Smooth muscle cell (in vitro differentiated cells): ENCODE results near the gene THSD7B. TPM values are rescaled to one million over a fixed set of nuclear protein-coding genes. Genes with fewer than 3 reads are reported as not detected.

ENCODE experiments used
- DNase-seq: peaks from one replicate; lab custom pipeline; 2025; ENCODE audit not compliant: unreplicated experiment; lab: John Stamatoyannopoulos, UW
- H2AFZ ChIP-seq: fragments of 200-600 bp; sonication (generic); 2 replicates; pipeline ENCODE4 v1.6.0; 2016; ENCODE audit warnings: antibody characterized with exemption, low read depth, mild to moderate bottlenecking
- H3F3A ChIP-seq: fragments of 200-600 bp; sonication (generic); 2 replicates; pipeline ENCODE4 v1.6.0; 2017; ENCODE audit warnings: antibody characterized with exemption, low read depth
- H3K27ac ChIP-seq: fragments of 200-600 bp; sonication (generic); 2 replicates; pipeline ENCODE4 v1.5.1; 2016; ENCODE audit warnings: low read depth, mild to moderate bottlenecking
- H3K27me3 ChIP-seq: fragments of 200-600 bp; sonication (generic); 2 replicates; pipeline ENCODE4 v1.6.1; 2016; ENCODE audit warnings: low read depth, mild to moderate bottlenecking
- H3K36me3 ChIP-seq: fragments of 200-600 bp; sonication (generic); 2 replicates; pipeline ENCODE4 v1.5.1; 2016; ENCODE audit warnings: low read depth
- H3K4me1 ChIP-seq: fragments of 200-600 bp; sonication (generic); 2 replicates; pipeline ENCODE4 v1.5.1; 2016; ENCODE audit warnings: low read depth
- H3K4me2 ChIP-seq: fragments of 200-600 bp; sonication (generic); 2 replicates; pipeline ENCODE4 v1.6.0; 2016; ENCODE audit warnings: mild to moderate bottlenecking
- H3K4me3 ChIP-seq: fragments of 200-600 bp; sonication (generic); 2 replicates; pipeline ENCODE4 v1.5.1; 2016; ENCODE audit warnings: mild to moderate bottlenecking
- H3K79me2 ChIP-seq: fragments of 200-600 bp; sonication (generic); 2 replicates; pipeline ENCODE4 v1.6.0; 2016; ENCODE audit warnings: low read depth, mild to moderate bottlenecking
- H3K9ac ChIP-seq: fragments of 200-600 bp; sonication (generic); 2 replicates; pipeline ENCODE4 v1.6.0; 2016; ENCODE audit warnings: low read depth
- H3K9me3 ChIP-seq: fragments of 200-600 bp; sonication (generic); replicated peaks from 2 replicates; pipeline ENCODE4 v1.5.1; 2016; ENCODE audit warnings: low read depth
- H4K20me1 ChIP-seq: fragments of 200-600 bp; sonication (generic); 2 replicates; pipeline ENCODE4 v1.6.0; 2016; ENCODE audit warnings: low read depth
- WGBS: methylation state at CpG from one replicate; pipeline ENCODE4 v1.1.7; 2016; ENCODE audit warnings: low lambda C conversion rate; 5-methylcytosine and 5-hydroxymethylcytosine counted together
- polyA plus RNA-seq: library from polyadenylated mRNA; unstranded; fragments of >200 nt; fragmentation: Nextera tagmentation; extraction: Ambion mirVana; gene quantifications from 2 replicates; pipeline ENCODE4 v1.2.1, GENCODE V29; 2016
- total RNA-seq: library from RNA; depleted of rRNA; stranded (reverse); fragments of >200 nt; gene quantifications from 2 replicates; pipeline ENCODE4 v1.2.3, GENCODE V29; 2014
- TF ChIP-seq, protein P1 (sequence below): fragments of 200-600 bp; sonication (generic); IDR thresholded peaks from 2 replicates; pipeline ENCODE4 v1.5.1; 2017; ENCODE audit warnings: borderline replicate concordance, mild to moderate bottlenecking, antibody characterized with exemption; ENCODE audit not compliant: insufficient read depth, poor library complexity, severe bottlenecking

Gene THSD7B
- total and polyA plus RNA-seq, 2 experiments from 2014 or later = not detected

DNA sequence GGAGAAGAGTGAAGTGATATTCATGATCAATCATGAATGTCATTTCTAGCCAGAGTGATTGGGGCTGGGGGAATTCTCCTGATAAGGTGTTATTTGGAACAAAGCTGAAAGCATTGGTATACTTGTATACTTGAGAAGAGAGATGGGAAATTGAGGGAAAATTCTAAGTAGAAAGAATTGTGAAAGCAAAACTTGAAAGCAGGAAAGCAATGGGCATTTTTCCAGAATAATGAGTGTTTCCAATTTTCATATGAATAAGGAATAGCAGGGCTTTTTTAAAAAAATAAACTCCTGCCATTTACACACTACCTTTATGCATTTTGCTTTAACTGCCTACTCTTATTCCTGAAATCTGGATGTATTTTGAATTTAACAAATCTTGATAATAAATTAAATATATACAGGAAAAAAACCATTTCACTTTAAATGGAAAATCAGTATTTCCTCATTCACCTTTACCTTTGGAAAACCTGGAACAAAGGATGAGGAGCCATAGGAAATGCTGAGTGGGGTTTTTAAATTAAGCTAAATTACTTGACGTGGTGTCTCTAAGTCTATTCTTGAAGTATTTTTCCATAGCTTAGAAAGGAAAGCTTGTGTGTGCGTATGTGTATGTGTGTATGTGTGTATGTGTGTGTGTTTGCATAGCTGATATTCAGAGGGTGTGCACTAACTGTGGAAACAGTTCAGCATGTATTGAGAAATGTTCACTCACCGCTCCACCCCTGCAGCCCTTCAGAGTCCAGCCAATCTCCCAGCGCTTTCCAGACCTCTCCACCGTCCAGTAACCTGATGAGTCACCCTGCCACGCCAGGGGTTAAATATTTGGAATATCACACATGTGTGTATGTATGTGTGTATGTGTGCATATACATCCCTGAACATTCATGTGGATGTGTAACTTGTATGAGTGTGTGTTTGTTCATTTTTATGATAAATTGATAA, 427.3 kb downstream of the THSD7B start:
- no peak overlapping the region for H3K4me2 ChIP-seq
- H3K27me3 ChIP-seq = no peaks in the 10 kb centered on the region
- WGBS = 62% methylated on average over 6 of the region's 6 CpGs
- H3K4me1 ChIP-seq = no peaks in the 10 kb centered on the region
- H3F3A ChIP-seq = no peaks in the 10 kb centered on the region
- no peaks in the 10 kb centered on the region for H4K20me1 ChIP-seq
- no peak overlapping the region for H3K27ac ChIP-seq
- TF ChIP-seq, protein P1, sequence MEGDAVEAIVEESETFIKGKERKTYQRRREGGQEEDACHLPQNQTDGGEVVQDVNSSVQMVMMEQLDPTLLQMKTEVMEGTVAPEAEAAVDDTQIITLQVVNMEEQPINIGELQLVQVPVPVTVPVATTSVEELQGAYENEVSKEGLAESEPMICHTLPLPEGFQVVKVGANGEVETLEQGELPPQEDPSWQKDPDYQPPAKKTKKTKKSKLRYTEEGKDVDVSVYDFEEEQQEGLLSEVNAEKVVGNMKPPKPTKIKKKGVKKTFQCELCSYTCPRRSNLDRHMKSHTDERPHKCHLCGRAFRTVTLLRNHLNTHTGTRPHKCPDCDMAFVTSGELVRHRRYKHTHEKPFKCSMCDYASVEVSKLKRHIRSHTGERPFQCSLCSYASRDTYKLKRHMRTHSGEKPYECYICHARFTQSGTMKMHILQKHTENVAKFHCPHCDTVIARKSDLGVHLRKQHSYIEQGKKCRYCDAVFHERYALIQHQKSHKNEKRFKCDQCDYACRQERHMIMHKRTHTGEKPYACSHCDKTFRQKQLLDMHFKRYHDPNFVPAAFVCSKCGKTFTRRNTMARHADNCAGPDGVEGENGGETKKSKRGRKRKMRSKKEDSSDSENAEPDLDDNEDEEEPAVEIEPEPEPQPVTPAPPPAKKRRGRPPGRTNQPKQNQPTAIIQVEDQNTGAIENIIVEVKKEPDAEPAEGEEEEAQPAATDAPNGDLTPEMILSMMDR = no peak
- H3K9ac ChIP-seq = no peak overlapping the region
- H3K4me3 ChIP-seq = no peak overlapping the region
- no peaks in the 10 kb centered on the region for H3K36me3 ChIP-seq
- no peaks in the 10 kb centered on the region for H3K79me2 ChIP-seq
- H3K9me3 ChIP-seq = no peaks in the 10 kb centered on the region
- DNase-seq = no peak
- no peak overlapping the region for H2AFZ ChIP-seq

DNA sequence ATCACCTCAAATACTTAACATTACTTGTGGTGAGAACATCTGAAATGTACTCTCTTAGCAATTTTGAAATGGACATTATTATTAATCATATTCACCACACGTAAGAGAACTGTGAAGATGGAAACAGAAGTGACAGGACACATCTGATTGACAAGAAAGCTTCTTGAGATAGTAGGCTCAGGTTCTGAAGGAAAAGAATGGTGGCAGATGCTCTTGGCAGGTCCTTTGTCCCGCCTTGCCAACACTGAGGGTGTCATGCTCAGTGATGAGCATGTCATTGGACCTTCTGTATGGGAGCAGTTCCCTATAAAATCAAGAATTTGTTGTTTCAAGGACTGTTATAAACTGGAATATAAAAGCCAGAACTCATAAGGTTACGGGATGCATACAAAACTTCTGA, 428.1 kb downstream of the THSD7B start:
- Histone ChIP-seq H3K9me3 (no peaks in the 10 kb centered on the region), H3K4me2 (no peak overlapping the region), H3K4me3 (no peak overlapping the region), H3K4me1 (no peaks in the 10 kb centered on the region), H3K36me3 (no peaks in the 10 kb centered on the region), H3F3A (no peaks in the 10 kb centered on the region), H3K9ac (no peak overlapping the region), H2AFZ (no peak overlapping the region), H3K27me3 (no peaks in the 10 kb centered on the region), H3K79me2 (no peaks in the 10 kb centered on the region), H4K20me1 (no peaks in the 10 kb centered on the region), H3K27ac (no peak overlapping the region)
- TF ChIP-seq, protein P1 = no peak
- DNase-seq = no peak
- WGBS = over 99% methylated on average over 3 of the region's 3 CpGs

DNA sequence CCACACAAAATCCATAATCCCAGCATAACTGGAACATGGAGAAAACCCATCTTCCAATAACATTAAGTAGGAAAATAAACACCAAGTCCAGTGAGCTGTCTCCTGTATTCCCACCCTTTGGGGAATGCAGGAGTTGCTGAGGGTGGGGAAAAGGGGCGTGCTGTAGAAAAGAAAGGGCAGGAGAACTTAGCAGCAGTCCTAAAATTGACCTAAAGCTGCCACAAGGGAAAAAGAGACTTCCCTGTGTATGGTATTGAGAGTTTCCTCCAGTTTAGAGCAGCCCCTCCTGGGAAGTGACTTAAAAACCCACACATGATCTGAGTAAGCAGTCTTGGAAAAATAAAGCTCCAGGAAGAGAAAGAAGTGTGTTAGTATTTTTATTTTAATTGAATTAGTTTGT, 428.8 kb downstream of the THSD7B start:
- WGBS = 32% methylated on average over 1 of the region's 1 CpG
- TF ChIP-seq, protein P1 = no peak
- no peak for DNase-seq

More for the DNA sequence above, 428.8 kb downstream of the THSD7B start:
- Histone ChIP-seq H2AFZ (no peak overlapping the region), H3K4me2 (no peak overlapping the region), H3K27ac (no peak overlapping the region), H3K4me3 (no peak overlapping the region), H3K9ac (no peak overlapping the region), H4K20me1 (no peaks in the 10 kb centered on the region), H3K9me3 (no peaks in the 10 kb centered on the region), H3K36me3 (no peaks in the 10 kb centered on the region), H3K4me1 (no peaks in the 10 kb centered on the region), H3K79me2 (no peaks in the 10 kb centered on the region), H3K27me3 (no peaks in the 10 kb centered on the region), H3F3A (no peaks in the 10 kb centered on the region)
